HFFc6 (cell line): ENCODE results near the gene SLC38A11. TPM values are rescaled to one million over a fixed set of nuclear protein-coding genes. Genes with fewer than 3 reads are reported as not detected.

ENCODE experiments used
- DNase-seq: peaks from one replicate; pipeline ENCODE4 v3.0.0-alpha.2; 2018
- H3K27ac Mint-ChIP-seq: 2 replicates; pipeline ENCODE4 v1.8.0; 2020; ENCODE audit warnings: mild to moderate bottlenecking, mixed read lengths
- H3K27me3 Mint-ChIP-seq: 2 replicates; pipeline ENCODE4 v1.8.0; 2021; ENCODE audit warnings: mild to moderate bottlenecking, moderate library complexity, mixed read lengths; ENCODE audit not compliant: insufficient read depth
- H3K36me3 Mint-ChIP-seq: 2 replicates; pipeline ENCODE4 v1.8.0; 2021; ENCODE audit warnings: low read depth, mixed read lengths
- H3K4me1 Mint-ChIP-seq: 2 replicates; pipeline ENCODE4 v1.8.0; 2020; ENCODE audit warnings: low read depth, mixed read lengths
- H3K4me3 Mint-ChIP-seq: 2 replicates; pipeline ENCODE4 v1.8.0; 2020; ENCODE audit warnings: mild to moderate bottlenecking, moderate library complexity, mixed read lengths
- H3K9me3 Mint-ChIP-seq: 2 replicates; pipeline ENCODE4 v1.8.0; 2020; ENCODE audit warnings: mild to moderate bottlenecking, mixed read lengths
- total RNA-seq, 6 experiments: library from RNA; stranded (reverse); fragmentation: NEBNext Ultra II Directional; extraction: Animal tissue kit (Norgen Biotek cat#: 25700); gene quantifications; 2 replicates in 1 of 6; 3 replicates in 5 of 6; pipeline ENCODE4 v1.2.3, GENCODE V29; 2021
- TF ChIP-seq, protein P1 (sequence below): fragments of 200-600 bp; sonication (generic); IDR thresholded peaks from 2 replicates; pipeline ENCODE4 v1.5.0; 2021; ENCODE audit warnings: antibody characterized with exemption, mild to moderate bottlenecking

SLC38A11 gene
- total RNA-seq, 6 experiments from 2014 or later: 2.1 to 3.0 (median 2.5) TPM

GRCh38 chr2:164915566-164915965 is 39.8 kb downstream of the SLC38A11 start:
- Mint-ChIP-seq H3K27me3 (no peaks in the 10 kb centered on the region), H3K36me3 (no peaks in the 10 kb centered on the region), H3K9me3 (no peaks in the 10 kb centered on the region), H3K4me3 (no peak overlapping the region), H3K27ac (no peak overlapping the region), H3K4me1 (peaks cover 59% of the 10 kb centered on the region)
- DNase-seq: no peak
- TF ChIP-seq, protein P1, sequence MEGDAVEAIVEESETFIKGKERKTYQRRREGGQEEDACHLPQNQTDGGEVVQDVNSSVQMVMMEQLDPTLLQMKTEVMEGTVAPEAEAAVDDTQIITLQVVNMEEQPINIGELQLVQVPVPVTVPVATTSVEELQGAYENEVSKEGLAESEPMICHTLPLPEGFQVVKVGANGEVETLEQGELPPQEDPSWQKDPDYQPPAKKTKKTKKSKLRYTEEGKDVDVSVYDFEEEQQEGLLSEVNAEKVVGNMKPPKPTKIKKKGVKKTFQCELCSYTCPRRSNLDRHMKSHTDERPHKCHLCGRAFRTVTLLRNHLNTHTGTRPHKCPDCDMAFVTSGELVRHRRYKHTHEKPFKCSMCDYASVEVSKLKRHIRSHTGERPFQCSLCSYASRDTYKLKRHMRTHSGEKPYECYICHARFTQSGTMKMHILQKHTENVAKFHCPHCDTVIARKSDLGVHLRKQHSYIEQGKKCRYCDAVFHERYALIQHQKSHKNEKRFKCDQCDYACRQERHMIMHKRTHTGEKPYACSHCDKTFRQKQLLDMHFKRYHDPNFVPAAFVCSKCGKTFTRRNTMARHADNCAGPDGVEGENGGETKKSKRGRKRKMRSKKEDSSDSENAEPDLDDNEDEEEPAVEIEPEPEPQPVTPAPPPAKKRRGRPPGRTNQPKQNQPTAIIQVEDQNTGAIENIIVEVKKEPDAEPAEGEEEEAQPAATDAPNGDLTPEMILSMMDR: no peak

- DNase-seq: peak; percentile 54
- TF ChIP-seq, protein P1: peak; percentile 78
- Mint-ChIP-seq H3K4me1 (peaks cover 65% of the 10 kb centered on the region), H3K9me3 (no peaks in the 10 kb centered on the region), H3K36me3 (no peaks in the 10 kb centered on the region), H3K27me3 (no peaks in the 10 kb centered on the region), H3K27ac (peak overlapping the region; percentile 49; the same call in 1 of the 2 replicates), H3K4me3 (no peak overlapping the region)
These were observed 41.5 kb downstream of the SLC38A11 start for GRCh38 chr2:164913640-164914350.

- TF ChIP-seq, protein P1: no peak
- no peak overlapping the region for H3K4me3 Mint-ChIP-seq
- DNase-seq: no peak
- H3K27ac Mint-ChIP-seq: no peak overlapping the region
- no peaks in the 10 kb centered on the region for H3K27me3 Mint-ChIP-seq
- H3K9me3 Mint-ChIP-seq: no peaks in the 10 kb centered on the region
- H3K4me1 Mint-ChIP-seq: peaks cover 65% of the 10 kb centered on the region
- no peaks in the 10 kb centered on the region for H3K36me3 Mint-ChIP-seq
These were observed 42.3 kb downstream of the SLC38A11 start for GRCh38 chr2:164913011-164913410.

DNA sequence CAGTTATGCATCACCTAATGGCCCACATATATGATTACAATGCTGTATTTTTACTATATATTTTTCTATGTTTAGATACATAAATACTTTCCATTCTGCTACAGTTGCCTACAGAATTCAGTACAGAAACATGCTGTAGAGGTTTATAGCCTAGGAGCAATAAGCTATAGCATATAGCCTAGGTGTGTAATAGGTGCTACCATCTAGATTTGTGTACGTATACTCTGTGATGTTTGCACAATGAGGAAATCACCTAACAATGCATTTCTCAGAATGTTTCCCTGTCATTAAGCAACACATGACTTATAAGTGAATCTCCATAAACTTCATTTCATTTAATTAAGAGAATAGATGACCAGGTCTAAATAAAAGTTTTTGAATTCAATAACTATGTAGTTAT is 43.5 kb downstream of the SLC38A11 start:
- H3K27me3 Mint-ChIP-seq: no peaks in the 10 kb centered on the region
- no peak overlapping the region for H3K4me3 Mint-ChIP-seq
- TF ChIP-seq, protein P1: no peak
- no peak overlapping the region for H3K27ac Mint-ChIP-seq
- no peaks in the 10 kb centered on the region for H3K9me3 Mint-ChIP-seq
- H3K36me3 Mint-ChIP-seq: no peaks in the 10 kb centered on the region
- no peak for DNase-seq
- H3K4me1 Mint-ChIP-seq: peaks cover 54% of the 10 kb centered on the region

- H3K4me3 Mint-ChIP-seq: no peak overlapping the region
These were observed 45.0 kb downstream of the SLC38A11 start for GRCh38 chr2:164910101-164910899.

More at GRCh38 chr2:164910101-164910899, 45.0 kb downstream of the SLC38A11 start:
- TF ChIP-seq, protein P1: no peak
- H3K36me3 Mint-ChIP-seq: no peaks in the 10 kb centered on the region
- peak overlapping the region; percentile 4; the same call in 1 of the 2 replicates for H3K27ac Mint-ChIP-seq
- peaks cover 67% of the 10 kb centered on the region for H3K4me1 Mint-ChIP-seq
- DNase-seq: peak; percentile 53
- H3K9me3 Mint-ChIP-seq: no peaks in the 10 kb centered on the region
- no peaks in the 10 kb centered on the region for H3K27me3 Mint-ChIP-seq
